Measurements from ENCODE around the gene ALDH9A1.

ALDH9A1 gene

DNA sequence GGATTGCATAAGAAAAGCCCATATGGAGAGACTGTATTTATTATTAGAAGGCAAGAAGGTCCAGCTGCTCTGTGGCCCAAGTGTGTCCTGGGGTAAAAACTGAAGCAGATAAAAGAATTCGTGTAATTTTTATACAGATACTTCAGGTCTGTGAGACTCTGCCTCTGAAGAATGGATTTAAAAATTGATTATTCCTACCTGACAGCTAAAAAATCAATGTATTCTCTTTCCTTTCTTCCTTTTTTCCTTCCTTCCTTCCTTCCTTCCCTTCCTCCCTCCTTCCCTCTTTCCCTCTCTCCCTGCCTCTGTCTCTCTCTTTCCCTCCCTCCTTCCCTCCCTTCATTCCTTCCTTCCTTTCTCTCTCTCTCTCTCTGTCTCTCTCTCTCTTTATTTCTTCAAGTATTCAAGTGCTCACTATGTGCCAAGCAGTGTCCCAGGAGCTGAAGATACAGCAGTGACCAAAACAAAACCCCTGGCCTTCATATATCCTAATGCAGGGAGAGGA, 78.7 kb downstream of the ALDH9A1 start:
- Histone ChIP-seq H3K27me3 (ENCODE audit: insufficient read depth, low read length) (peaks cover 24% of the 10 kb centered on the region), H3K36me3 (ENCODE audit: insufficient read depth, low read length) (no peaks in the 10 kb centered on the region), H2AFZ (ENCODE audit: low read length, unreplicated experiment) (no peak overlapping the region), H3K4me1 (ENCODE audit: control insufficient read depth, insufficient read depth, low read length, unreplicated experiment) (no peaks in the 10 kb centered on the region), H3K4me3 (ENCODE audit: low read depth, low read length) (no peak overlapping the region), H3K79me2 (ENCODE audit: control insufficient read depth, insufficient read depth, low read length, unreplicated experiment) (no peaks in the 10 kb centered on the region), H3K27ac (ENCODE audit: low read depth, low read length) (no peak overlapping the region)

DNA sequence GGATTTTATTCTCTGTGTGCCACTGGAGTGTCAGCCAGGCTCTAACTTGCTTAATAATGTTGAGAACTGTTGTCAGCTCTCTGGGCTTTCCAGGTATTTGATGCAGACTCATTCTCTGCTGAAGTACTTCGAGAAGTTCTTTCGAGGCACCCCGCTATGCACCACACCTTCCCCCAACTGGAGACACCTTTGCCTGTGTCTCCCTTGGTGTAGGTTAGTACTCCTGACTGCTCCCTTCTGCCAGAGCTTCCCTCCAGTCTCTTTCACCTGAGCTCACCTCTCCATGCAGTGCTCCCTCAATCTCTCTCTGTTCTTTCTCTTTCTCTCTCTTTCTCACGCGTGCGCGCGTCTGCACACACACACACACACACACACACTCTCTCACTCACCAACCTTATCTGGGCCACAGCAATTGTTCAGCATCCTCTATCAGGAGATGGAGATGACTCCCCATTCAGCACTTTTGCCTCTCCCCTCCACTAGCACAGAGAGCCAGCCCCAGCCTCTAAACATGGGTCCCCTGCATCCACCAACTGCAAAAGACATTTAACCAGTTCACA, 81.3 kb downstream of the ALDH9A1 start:
- H3K36me3 ChIP-seq (ENCODE audit: insufficient read depth, low read length) = no peaks in the 10 kb centered on the region
- H3K79me2 ChIP-seq (ENCODE audit: control insufficient read depth, insufficient read depth, low read length, unreplicated experiment) = no peaks in the 10 kb centered on the region
- no peak overlapping the region for H2AFZ ChIP-seq (ENCODE audit: low read length, unreplicated experiment)
- peaks cover 39% of the 10 kb centered on the region for H3K27me3 ChIP-seq (ENCODE audit: insufficient read depth, low read length)
- no peak overlapping the region for H3K4me3 ChIP-seq (ENCODE audit: low read depth, low read length)
- H3K27ac ChIP-seq (ENCODE audit: low read depth, low read length) = no peak overlapping the region
- H3K4me1 ChIP-seq (ENCODE audit: control insufficient read depth, insufficient read depth, low read length, unreplicated experiment) = no peaks in the 10 kb centered on the region

DNA sequence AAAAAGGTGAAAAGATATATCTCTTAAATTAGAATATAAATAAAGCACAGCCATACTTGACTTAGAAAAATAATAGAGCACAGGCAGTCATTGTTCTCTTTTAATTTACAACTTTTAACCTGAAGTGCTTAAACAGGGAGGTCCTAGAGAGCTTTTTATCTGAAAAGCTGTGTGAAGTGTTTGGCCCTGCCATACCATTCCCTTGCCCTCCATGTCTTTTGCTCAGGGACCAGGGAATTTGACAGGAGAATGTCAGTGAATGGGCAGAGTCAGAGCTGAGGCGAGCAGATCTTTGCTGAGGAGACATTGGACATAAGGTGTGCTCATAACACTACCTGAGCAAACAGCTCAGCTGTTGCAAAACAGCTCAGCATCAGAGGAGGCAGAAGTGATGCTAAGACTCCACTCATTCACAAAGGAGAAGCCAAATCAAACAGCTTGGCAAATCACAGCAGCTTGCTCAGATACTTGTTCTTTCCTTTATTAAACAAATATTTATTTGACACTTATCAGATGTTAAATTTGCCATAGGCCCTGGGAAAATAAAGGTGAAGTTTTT, 82.2 kb downstream of the ALDH9A1 start:
- Histone ChIP-seq H3K27ac (ENCODE audit: low read depth, low read length) (no peak overlapping the region), H3K79me2 (ENCODE audit: control insufficient read depth, insufficient read depth, low read length, unreplicated experiment) (no peaks in the 10 kb centered on the region), H3K36me3 (ENCODE audit: insufficient read depth, low read length) (no peaks in the 10 kb centered on the region), H3K4me1 (ENCODE audit: control insufficient read depth, insufficient read depth, low read length, unreplicated experiment) (no peaks in the 10 kb centered on the region), H3K27me3 (ENCODE audit: insufficient read depth, low read length) (peaks cover 42% of the 10 kb centered on the region), H2AFZ (ENCODE audit: low read length, unreplicated experiment) (no peak overlapping the region), H3K4me3 (ENCODE audit: low read depth, low read length) (no peak overlapping the region)
